Measurements from ENCODE around the gene DNAAF9. TPM values are rescaled to one million over a fixed set of nuclear protein-coding genes. Genes with fewer than 3 reads are reported as not detected.
"Not testable (repeated sequence)": the region's sequence is repeated elsewhere in the genome, so short reads cannot be mapped to it uniquely, and the experiment has no call there.

The DNAAF9 gene
- total RNA-seq, 4 donors from 2014 or later = 28.8 to 35.3 (median 32.0) TPM

- Histone ChIP-seq H3K4me1 (no peaks in the 10 kb centered on the region), H3K36me3 (no peaks in the 10 kb centered on the region), H3K9me3 (no peaks in the 10 kb centered on the region), H3K27ac (no peak overlapping the region), H3K4me3 (no peak overlapping the region), H3K27me3 (no peaks in the 10 kb centered on the region)
- no peak for DNase-seq (ENCODE audit: low spot score in 2 of 2)
- TF ChIP-seq CTCF (IDR thresholded peaks at IDR 0.05) (no peak), POLR2A (IDR thresholded peaks at IDR 0.05) (no peak), EP300 (IDR thresholded peaks at IDR 0.05) (no peak)
- WGBS, 2 donors = 84 to 86% methylated on average over 3 of the region's 3 CpGs
Measured at GRCh38 chr20:3433744-3434143, 26.3 kb upstream of the DNAAF9 start.

- no peak for TF ChIP-seq CTCF (IDR thresholded peaks at IDR 0.05)
- no peak for TF ChIP-seq EP300 (IDR thresholded peaks at IDR 0.05)
- TF ChIP-seq POLR2A (IDR thresholded peaks at IDR 0.05) = no peak
- Histone ChIP-seq H3K27me3 (no peaks in the 10 kb centered on the region), H3K27ac (no peak overlapping the region), H3K9me3 (no peaks in the 10 kb centered on the region), H3K4me3 (no peak overlapping the region), H3K36me3 (no peaks in the 10 kb centered on the region), H3K4me1 (no peaks in the 10 kb centered on the region)
- no peak for DNase-seq (ENCODE audit: low spot score in 2 of 2)
- WGBS, 2 donors = 60 to 61% methylated on average over 3 of the region's 3 CpGs
Measured at GRCh38 chr20:3432844-3433243, 25.4 kb upstream of the DNAAF9 start.

GRCh38 chr20:3431109-3431508, 23.6 kb upstream of the DNAAF9 start:
- Histone ChIP-seq H3K4me3 (no peak overlapping the region), H3K27me3 (no peaks in the 10 kb centered on the region), H3K4me1 (no peaks in the 10 kb centered on the region), H3K36me3 (no peaks in the 10 kb centered on the region), H3K27ac (peak overlapping the region in 2 of 4 donors; percentile 25 to 47), H3K9me3 (no peaks in the 10 kb centered on the region)
- no peak for DNase-seq (ENCODE audit: low spot score in 2 of 2)
- TF ChIP-seq EP300 (IDR thresholded peaks at IDR 0.05) (no peak), CTCF (IDR thresholded peaks at IDR 0.05) (no peak), POLR2A (IDR thresholded peaks at IDR 0.05) (no peak)
- WGBS, 2 donors = 78 to 85% methylated on average over 4 of the region's 4 CpGs

- DNase-seq (ENCODE audit: low spot score in 2 of 2) = no peak
- 76 to 78% methylated on average over 12 to 14 of the region's 14 CpGs for WGBS, 2 donors
- TF ChIP-seq EP300 (IDR thresholded peaks at IDR 0.05) (peak in 1 of 2 donors; percentile 15), CTCF (IDR thresholded peaks at IDR 0.05) (no peak)
- Histone ChIP-seq H3K9me3 (no peaks in the 10 kb centered on the region), H3K36me3 (no peaks in the 10 kb centered on the region), H3K4me3 (no peak overlapping the region), H3K4me1 (no peaks in the 10 kb centered on the region), H3K27me3 (no peaks in the 10 kb centered on the region), H3K27ac (peak overlapping the region in 2 of 4 donors; percentile 28 to 47)
Measured at GRCh38 chr20:3430376-3431069, 23.1 kb upstream of the DNAAF9 start.

GRCh38 chr20:3426766-3427165, 19.3 kb upstream of the DNAAF9 start:
- not testable (repeated sequence) for H3K4me1 ChIP-seq; H3K9me3 ChIP-seq; H3K27me3 ChIP-seq; H3K4me3 ChIP-seq; H3K27ac ChIP-seq; DNase-seq (ENCODE audit: low spot score in 2 of 2); H3K36me3 ChIP-seq
- WGBS, 2 donors = 62 to 89% methylated on average over 4 of the region's 4 CpGs

- DNase-seq (ENCODE audit: low spot score in 2 of 2) = no peak
- Histone ChIP-seq H3K27me3 (no peaks in the 10 kb centered on the region), H3K4me3 (no peak overlapping the region), H3K36me3 (no peaks in the 10 kb centered on the region), H3K4me1 (no peaks in the 10 kb centered on the region), H3K27ac (no peak overlapping the region), H3K9me3 (no peaks in the 10 kb centered on the region)
- TF ChIP-seq EP300 (IDR thresholded peaks at IDR 0.05) (no peak), POLR2A (IDR thresholded peaks at IDR 0.05) (no peak), CTCF (IDR thresholded peaks at IDR 0.05) (no peak)
- 57 to 70% methylated on average over 5 of the region's 5 CpGs for WGBS, 2 donors
Measured at GRCh38 chr20:3423126-3423525, 15.7 kb upstream of the DNAAF9 start.
